GM19452 (cell line): ENCODE results near the gene FKBP10.
A peak's percentile ranks its signal among the peaks of the same experiment; 100 is the strongest.
"Not testable (repeated sequence)": the region's sequence is repeated elsewhere in the genome, so short reads cannot be mapped to it uniquely, and the experiment has no call there.

ENCODE experiments used
- ATAC-seq: cut with Tn5 transposase; IDR thresholded peaks from one replicate; pipeline ENCODE4 v1.9.1; 2021; ENCODE audit not compliant: unreplicated experiment

Gene FKBP10

DNA sequence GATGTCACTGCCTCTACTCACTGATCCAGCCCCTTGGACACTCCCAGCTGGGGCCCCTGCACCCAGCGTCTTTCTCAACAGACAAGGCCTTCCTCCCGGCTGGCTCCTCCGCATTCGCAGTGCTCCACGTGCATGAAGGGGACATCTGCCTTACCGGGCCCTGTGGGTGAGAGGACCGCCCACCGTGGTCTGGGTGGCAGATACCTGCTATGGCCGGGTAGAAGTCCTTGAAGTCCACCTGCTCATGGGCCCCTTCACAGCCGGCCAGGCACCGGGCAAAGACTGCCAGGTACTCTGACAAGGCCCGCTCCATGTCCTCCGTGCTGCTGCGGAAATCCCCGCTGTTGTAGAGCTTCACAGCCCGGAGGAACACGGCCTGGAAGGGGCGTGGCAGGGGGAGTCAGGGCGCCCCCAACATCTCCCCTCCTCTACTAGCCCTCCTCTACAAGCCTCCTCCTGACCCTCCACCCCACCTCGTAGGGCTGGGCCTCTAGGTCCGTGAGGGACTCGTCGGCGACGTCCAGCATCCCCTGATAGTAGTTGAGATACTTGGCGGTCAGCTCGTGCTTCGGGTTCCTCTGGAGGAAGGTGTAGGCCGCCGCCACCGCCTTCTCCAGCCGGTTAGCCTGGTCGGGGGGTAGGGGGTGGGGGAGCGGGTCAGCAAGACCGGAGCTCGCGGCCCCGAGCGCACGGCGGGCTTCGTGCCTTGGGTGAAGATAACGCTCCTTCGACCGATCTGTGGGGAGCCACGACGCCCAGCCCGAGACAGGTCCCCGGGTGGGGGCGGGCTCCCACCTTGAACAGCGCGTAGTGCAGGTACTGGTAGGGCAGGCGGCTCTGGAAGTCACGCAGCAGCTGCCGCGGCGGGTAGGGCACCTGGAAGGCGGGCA is 1.9 kb upstream of the FKBP10 start:
- peak; percentile 19 for ATAC-seq

- peak; percentile 77 for ATAC-seq
Observed at GRCh38 chr17:41811549-41812380, 1.0 kb upstream of the FKBP10 start, which contains the start of gene P3H4. TSS of gene P3H4 (minus strand) at chr17:41811949. CDS start at chr17:41811915, 34 bp downstream.

GRCh38 chr17:41813152-41813680 is 412 bp downstream of the FKBP10 start:
- ATAC-seq, result no peak

GRCh38 chr17:41813699-41814124 is 908 bp downstream of the FKBP10 start:
- no peak for ATAC-seq

GRCh38 chr17:41814195-41814594 is 1.4 kb downstream of the FKBP10 start:
- no peak for ATAC-seq

- no peak for ATAC-seq
Observed at GRCh38 chr17:41816637-41817320, 4.0 kb downstream of the FKBP10 start.

GRCh38 chr17:41818024-41818423 is 5.2 kb downstream of the FKBP10 start:
- no peak for ATAC-seq

GRCh38 chr17:41821776-41822175 is 9.0 kb downstream of the FKBP10 start:
- ATAC-seq, result no peak

- ATAC-seq, result no peak
Observed at GRCh38 chr17:41822216-41823140, 9.7 kb downstream of the FKBP10 start.

- no peak for ATAC-seq
Observed at GRCh38 chr17:41823141-41823524, 10.3 kb downstream of the FKBP10 start.

- no peak for ATAC-seq
Observed at GRCh38 chr17:41823580-41823979, 10.8 kb downstream of the FKBP10 start.

GRCh38 chr17:41824086-41824485 is 11.3 kb downstream of the FKBP10 start:
- ATAC-seq, result no peak

DNA sequence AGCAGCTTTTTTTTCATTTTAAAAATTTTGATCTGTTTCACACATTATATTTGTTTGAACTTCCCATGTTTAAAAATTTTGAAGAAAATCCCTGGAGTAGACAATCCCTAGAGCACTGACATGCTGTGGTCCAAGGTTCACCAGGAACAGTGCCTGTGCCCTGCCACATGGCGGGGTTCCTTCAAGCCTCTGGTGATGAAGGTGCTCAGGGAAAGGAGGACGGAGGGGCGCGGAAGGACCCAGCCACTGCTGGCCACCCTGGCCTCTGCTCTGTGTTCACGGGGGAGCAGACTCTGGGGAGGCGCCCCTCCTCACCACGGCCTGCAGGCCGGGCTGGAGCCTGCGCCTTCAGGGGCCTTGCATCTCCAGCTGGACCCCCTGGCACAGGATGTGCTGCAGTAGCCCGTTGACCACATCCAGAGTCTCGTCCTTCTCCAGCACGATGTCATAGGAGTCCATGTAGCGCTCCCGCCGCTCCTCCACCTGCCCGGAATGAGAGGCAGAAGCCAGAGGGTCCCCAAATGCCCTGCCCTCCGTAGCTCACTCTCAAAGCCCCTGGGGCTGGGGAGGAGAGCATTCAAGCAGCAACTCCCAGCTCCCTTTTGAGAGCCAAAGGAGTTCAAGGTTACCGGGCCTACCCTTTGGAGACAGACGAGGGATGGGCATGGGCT is 12.5 kb downstream of the FKBP10 start:
- no peak for ATAC-seq

DNA sequence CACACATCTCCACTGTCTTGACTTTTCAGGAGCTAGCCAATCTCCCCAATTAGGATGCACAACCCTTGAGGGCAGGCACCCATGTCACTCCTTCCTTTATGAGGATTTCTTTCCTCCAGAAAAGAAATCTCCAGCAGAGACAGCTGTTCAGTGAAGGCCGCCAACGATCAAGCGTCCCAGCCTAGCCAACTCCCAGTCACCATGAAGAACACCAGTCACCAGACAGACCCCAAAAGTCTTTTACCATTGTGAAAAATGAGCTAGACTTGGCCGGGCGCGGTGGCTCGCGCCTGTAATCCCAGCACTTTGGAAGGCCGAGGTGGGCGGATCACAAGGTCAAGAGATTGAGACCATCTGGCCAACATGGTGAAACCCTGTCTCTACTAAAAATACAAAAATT is 17.2 kb downstream of the FKBP10 start:
- ATAC-seq, result not testable (repeated sequence)

DNA sequence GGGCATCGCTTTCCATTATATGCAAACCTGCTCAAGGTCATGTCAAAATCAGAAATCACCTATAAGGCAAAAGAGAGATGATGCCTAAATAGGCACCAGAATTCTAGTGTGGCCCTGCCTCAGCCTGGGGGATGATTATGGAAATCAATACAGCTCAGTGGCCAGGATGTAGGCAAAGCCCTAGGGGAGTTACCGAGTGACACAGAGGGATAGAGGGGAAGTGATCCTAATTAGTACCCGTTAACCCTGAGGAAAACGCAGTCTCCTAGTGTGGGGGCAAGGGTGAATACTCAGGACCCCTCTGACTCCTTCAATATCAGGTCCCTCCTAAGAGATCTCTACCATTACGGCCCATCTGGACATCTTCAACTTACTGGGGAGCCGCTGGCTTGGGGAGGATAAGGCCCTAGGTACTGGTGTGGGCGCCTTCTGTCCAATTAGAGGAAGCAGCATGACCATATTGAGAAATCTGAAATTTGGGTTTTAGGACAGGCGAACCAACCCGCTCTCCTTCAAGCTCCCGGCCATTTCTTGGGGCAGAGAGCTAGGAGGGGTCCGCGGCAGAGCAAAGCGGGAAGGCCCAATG is 22.5 kb downstream of the FKBP10 start:
- no peak for ATAC-seq

GRCh38 chr17:41835800-41836549 is 23.2 kb downstream of the FKBP10 start, which contains the start of gene NT5C3B:
TSS of gene NT5C3B (minus strand) at chr17:41836232. CDS start at chr17:41836193, 39 bp downstream.
- no peak for ATAC-seq

DNA sequence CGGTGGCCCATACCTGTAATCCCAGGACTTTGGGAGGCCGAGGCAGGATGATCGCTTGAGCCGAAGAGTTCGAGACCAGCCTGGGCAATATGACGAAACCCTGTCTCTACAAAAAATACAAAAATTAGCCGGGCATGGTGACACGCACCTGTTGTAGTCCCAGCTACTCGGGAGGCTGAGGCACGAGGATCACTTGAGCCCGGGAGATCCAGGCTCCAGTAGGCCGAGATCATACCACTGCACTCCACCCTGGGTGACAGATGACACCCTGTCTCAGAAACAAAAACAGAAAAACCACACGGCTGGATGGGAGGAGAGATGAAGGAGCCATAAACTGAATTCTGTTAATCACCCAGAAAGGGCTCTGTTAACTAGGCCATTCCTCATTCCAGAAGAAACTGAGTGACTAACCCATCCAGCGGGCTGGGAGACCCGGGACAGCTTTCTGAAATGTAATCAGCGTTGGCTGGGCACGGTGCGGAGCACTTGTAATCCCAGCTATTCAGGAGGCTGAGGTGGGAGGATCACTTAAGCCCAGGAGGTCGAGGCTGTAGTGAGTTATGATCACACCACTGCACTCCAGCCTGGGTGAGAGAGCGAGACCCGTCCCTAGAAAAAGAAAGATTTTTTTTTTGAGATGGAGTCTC is 23.9 kb downstream of the FKBP10 start:
- ATAC-seq, result no peak
